Tibial artery (tissue), 4 donors: ENCODE results near the gene MSRB3.

Source experiments
- DNase-seq, 2 donors: peaks; one replicate each; pipeline ENCODE4 v3.0.0-alpha.2; 2019
- H3K27ac ChIP-seq, 2 donors: fragments of 200-600 bp; sonication (generic) in 1 of 2; 1 replicate in 1 of 2; 2 replicates in 1 of 2; pipeline ENCODE4 v1.5.1; 2018 to 2019; ENCODE audit warnings: mild to moderate bottlenecking in 1 of 2
- H3K27me3 ChIP-seq, 2 donors: fragments of 200-600 bp; sonication (generic) in 1 of 2; one replicate each; pipeline versions ENCODE4 v1.5.1 to v1.6.0; 2016 to 2019
- H3K36me3 ChIP-seq, 3 donors: fragments of 200-600 bp; sonication (generic) in 2 of 3; one replicate each; pipeline ENCODE4 v1.5.1; 2016 to 2019; ENCODE audit warnings: mild to moderate bottlenecking in 2 of 3
- H3K4me1 ChIP-seq, 4 donors: fragments of 200-600 bp; sonication (generic) in 2 of 4; 1 replicate in 3 of 4; 2 replicates in 1 of 4; pipeline ENCODE4 v1.5.1; 2016 to 2019
- H3K4me3 ChIP-seq, 2 donors: fragments of 200-600 bp; sonication (generic) in 1 of 2; 1 replicate in 1 of 2; 2 replicates in 1 of 2; pipeline ENCODE4 v1.5.1; 2018 to 2019; ENCODE audit warnings: mild to moderate bottlenecking in 2 of 2
- H3K9me3 ChIP-seq, 3 donors: fragments of 200-600 bp; sonication (generic) in 1 of 3; one replicate each; pipeline ENCODE4 v1.5.1; 2016 to 2019
- intact Hi-C: fragments of 100-400 bp; cut with DNase I; formaldehyde crosslinking; loops from one replicate; pipeline ENCODE4 v1.15.0; 2023; ENCODE audit warnings: low total_unique reads
- TF ChIP-seq, protein P1 (sequence below), 2 experiments: fragments of 200-600 bp in 1 of 2; fragments of 450-650 bp in 1 of 2; IDR thresholded peaks; one replicate each; pipeline ENCODE4 v1.5.1; 2017 to 2019; ENCODE audit warnings: antibody characterized with exemption in 2 of 2, mild to moderate bottlenecking in 1 of 2, moderate library complexity in 1 of 2

Gene MSRB3

DNA sequence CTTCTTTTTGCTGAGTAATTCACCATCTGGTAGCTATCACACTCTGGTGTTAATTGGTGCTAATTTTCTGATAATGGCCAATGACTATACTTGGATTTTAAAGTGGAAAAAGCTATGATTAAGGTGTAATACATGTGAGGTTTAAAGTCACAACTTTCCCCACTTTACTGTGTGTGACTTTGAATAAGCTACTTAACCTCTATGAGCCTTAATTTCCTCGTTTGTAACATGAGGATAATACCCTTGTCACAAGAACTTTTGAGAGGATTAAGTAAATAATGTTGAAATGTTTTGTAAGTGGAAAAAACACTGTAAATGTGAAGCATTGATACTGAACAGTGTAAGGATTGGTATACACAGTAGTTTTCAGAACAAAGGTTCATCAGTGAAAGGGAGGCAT lies 65.3 kb downstream of the MSRB3 start:
- DNase-seq: no peak
- Histone ChIP-seq H3K4me1 (no peaks in the 10 kb centered on the region), H3K9me3 (no peaks in the 10 kb centered on the region), H3K27ac (no peak overlapping the region), H3K4me3 (no peak overlapping the region), H3K36me3 (peaks cover 0 to under 1% (median 0%) of the 10 kb centered on the region in 3 donors), H3K27me3 (no peaks in the 10 kb centered on the region)
- intact Hi-C loops: no loop called here
- TF ChIP-seq, protein P1, sequence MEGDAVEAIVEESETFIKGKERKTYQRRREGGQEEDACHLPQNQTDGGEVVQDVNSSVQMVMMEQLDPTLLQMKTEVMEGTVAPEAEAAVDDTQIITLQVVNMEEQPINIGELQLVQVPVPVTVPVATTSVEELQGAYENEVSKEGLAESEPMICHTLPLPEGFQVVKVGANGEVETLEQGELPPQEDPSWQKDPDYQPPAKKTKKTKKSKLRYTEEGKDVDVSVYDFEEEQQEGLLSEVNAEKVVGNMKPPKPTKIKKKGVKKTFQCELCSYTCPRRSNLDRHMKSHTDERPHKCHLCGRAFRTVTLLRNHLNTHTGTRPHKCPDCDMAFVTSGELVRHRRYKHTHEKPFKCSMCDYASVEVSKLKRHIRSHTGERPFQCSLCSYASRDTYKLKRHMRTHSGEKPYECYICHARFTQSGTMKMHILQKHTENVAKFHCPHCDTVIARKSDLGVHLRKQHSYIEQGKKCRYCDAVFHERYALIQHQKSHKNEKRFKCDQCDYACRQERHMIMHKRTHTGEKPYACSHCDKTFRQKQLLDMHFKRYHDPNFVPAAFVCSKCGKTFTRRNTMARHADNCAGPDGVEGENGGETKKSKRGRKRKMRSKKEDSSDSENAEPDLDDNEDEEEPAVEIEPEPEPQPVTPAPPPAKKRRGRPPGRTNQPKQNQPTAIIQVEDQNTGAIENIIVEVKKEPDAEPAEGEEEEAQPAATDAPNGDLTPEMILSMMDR (IDR thresholded peaks at IDR 0.05): no peak

DNA sequence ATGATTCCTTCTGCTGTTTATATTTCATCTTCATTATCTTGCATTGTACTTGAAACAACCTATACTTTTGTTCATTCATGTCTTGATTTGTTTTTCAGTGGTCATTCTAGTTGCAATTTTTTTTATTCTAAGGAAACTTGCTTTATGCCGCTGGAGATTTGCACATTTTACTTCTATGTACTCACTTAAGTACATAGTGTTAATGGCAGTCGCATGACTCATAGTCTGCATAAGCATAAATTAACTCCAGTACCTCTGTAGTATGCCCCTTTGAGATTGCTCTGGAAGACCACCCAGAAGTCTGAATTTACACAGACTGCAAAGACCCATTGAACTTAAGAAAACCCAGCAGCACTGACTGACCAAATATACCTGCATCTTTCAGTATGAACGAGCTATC lies 77.0 kb downstream of the MSRB3 start:
- H3K27me3 ChIP-seq: no peaks in the 10 kb centered on the region
- TF ChIP-seq, protein P1 (IDR thresholded peaks at IDR 0.05): no peak
- H3K27ac ChIP-seq: no peak overlapping the region
- H3K9me3 ChIP-seq: no peaks in the 10 kb centered on the region
- intact Hi-C loops: no loop called here
- no peak overlapping the region for H3K4me3 ChIP-seq
- no peak for DNase-seq
- H3K4me1 ChIP-seq: peaks cover 0 to 12% (median 0%) of the 10 kb centered on the region in 4 donors
- H3K36me3 ChIP-seq: peaks cover 0 to 3% (median 0%) of the 10 kb centered on the region in 3 donors

DNA sequence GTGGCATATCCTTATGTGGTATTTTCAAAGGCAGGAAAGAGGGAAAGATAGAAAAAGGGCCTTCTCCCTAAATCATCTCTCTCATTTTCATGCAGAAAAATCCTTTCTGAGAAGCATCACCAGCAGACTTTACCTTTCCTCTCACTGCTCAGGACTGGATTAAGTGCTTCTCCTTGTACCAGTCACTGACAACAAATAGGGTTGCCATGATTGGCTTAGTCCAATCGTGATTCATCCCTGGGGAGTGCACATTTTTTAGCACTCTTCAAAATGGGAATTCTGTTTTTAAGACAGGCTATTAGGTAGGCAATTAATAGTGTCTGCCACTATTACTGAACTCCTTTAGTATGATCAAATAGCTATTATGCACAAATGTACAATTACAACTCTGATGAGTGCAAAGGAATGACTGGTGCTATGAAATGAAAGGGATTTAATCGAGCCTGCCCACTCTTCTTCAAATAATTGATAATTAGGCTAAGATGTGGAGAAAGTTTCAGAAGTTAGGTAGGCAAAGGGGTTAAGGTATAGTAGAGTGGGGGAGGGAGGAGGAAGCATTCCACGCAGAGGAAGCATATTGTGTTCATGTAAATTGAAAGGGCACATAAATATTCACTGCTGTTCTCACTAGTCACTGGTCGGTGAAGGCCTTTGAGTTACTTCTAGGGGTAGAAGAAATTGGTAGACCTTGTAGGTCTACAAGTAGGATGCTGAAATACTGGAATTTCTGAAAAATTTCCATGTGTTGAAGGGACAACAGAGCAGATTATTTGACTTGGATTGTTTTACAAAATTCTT lies 84.0 kb downstream of the MSRB3 start:
- H3K27me3 ChIP-seq: no peaks in the 10 kb centered on the region
- peaks cover 0 to 61% (median 6%) of the 10 kb centered on the region in 4 donors for H3K4me1 ChIP-seq
- TF ChIP-seq, protein P1 (IDR thresholded peaks at IDR 0.05): no peak
- peak overlapping the region in 1 of 2 donors; percentile 8 for H3K27ac ChIP-seq
- H3K36me3 ChIP-seq: peaks cover 0 to 3% (median 0%) of the 10 kb centered on the region in 3 donors
- H3K9me3 ChIP-seq: no peaks in the 10 kb centered on the region
- H3K4me3 ChIP-seq: no peak overlapping the region
- intact Hi-C loops: no loop called here
- DNase-seq: no peak

DNA sequence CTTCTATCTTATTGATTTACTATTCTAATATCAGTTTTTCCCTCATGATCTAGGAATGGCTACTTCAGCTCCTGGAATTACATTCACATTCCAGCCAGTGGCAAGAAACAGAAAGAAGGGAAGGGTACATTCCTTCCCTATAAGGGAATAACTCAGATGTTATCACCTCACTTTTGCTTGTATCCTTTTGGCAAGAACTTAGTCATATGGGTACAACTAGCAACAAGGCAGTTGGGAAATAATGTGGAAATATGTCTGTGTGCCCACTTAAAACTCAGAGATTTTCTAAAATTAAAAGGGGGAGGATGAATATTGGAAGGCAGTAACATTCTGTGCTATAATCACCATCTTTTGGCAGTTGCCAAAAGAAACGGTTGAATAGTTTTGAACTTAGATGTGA lies 85.6 kb downstream of the MSRB3 start:
- peak overlapping the region; percentile 38 to 51 for H3K27ac ChIP-seq
- intact Hi-C loops: no loop called here
- H3K36me3 ChIP-seq: peaks cover 0 to 3% (median 0%) of the 10 kb centered on the region in 3 donors
- H3K4me1 ChIP-seq: peaks cover 0 to 61% (median 6%) of the 10 kb centered on the region in 4 donors
- no peak for DNase-seq
- H3K27me3 ChIP-seq: no peaks in the 10 kb centered on the region
- no peak overlapping the region for H3K4me3 ChIP-seq
- TF ChIP-seq, protein P1 (IDR thresholded peaks at IDR 0.05): no peak
- H3K9me3 ChIP-seq: no peaks in the 10 kb centered on the region

DNA sequence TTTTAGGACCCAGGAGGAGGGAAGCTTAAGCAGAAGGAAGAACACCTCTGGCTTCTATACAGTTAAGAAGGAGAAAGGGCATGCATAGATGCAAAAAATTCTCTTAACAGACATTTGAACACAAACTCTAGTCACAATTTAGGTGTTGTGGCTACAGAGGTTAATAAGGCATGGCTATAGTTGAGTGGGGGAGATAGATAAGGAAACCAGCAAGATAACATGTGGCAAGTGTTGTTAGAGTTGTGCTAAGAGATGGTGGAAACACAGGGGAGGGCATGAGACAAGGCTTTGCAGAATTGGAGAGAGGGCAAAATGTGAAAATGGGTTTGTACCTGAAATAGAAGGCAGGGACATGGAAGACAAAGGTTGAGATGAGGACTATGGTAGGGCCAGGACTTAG lies 88.9 kb downstream of the MSRB3 start:
- Histone ChIP-seq H3K36me3 (no peaks in the 10 kb centered on the region), H3K9me3 (no peaks in the 10 kb centered on the region), H3K27me3 (no peaks in the 10 kb centered on the region), H3K4me3 (no peak overlapping the region), H3K4me1 (peaks cover 0 to 29% (median 6%) of the 10 kb centered on the region in 4 donors), H3K27ac (no peak overlapping the region)
- intact Hi-C loops: no loop called here
- DNase-seq: no peak
- TF ChIP-seq, protein P1 (IDR thresholded peaks at IDR 0.05): no peak
